HG03439 (cell line): ENCODE measurements around the gene COMMD1.
A peak's percentile ranks its signal among the peaks of the same experiment; 100 is the strongest.
"Not testable (repeated sequence)": the region's sequence is repeated elsewhere in the genome, so short reads cannot be mapped to it uniquely, and the experiment has no call there.

ENCODE experiments used
- ATAC-seq: cut with Tn5 transposase; IDR thresholded peaks from one replicate; pipeline ENCODE4 v1.9.1; 2021; ENCODE audit warnings: mild to moderate bottlenecking, moderate library complexity; ENCODE audit not compliant: unreplicated experiment

Gene COMMD1

GRCh38 chr2:62065243-62065642 is 159.8 kb downstream of the COMMD1 start:
- no peak for ATAC-seq

- ATAC-seq, result no peak
Measured at GRCh38 chr2:62071126-62071598, 165.7 kb downstream of the COMMD1 start.

- ATAC-seq, result no peak
Measured at GRCh38 chr2:62071760-62072680, 166.5 kb downstream of the COMMD1 start.

GRCh38 chr2:62074233-62074632 is 168.8 kb downstream of the COMMD1 start:
- ATAC-seq, result no peak

GRCh38 chr2:62076980-62077638 is 171.6 kb downstream of the COMMD1 start:
- no peak for ATAC-seq

GRCh38 chr2:62084801-62085200 is 179.3 kb downstream of the COMMD1 start:
- ATAC-seq, result no peak

GRCh38 chr2:62089658-62090057 is 184.2 kb downstream of the COMMD1 start:
- no peak for ATAC-seq

- no peak for ATAC-seq
Measured at GRCh38 chr2:62091471-62091870, 186.0 kb downstream of the COMMD1 start.

- ATAC-seq, result no peak
Measured at GRCh38 chr2:62099050-62099449, 193.6 kb downstream of the COMMD1 start.

GRCh38 chr2:62099523-62100175 is 194.2 kb downstream of the COMMD1 start:
- peak; percentile 80 for ATAC-seq

- ATAC-seq, result no peak
Measured at GRCh38 chr2:62101886-62102285, 196.4 kb downstream of the COMMD1 start.

GRCh38 chr2:62102402-62102920 is 197.0 kb downstream of the COMMD1 start:
- no peak for ATAC-seq

GRCh38 chr2:62109554-62109953 is 204.1 kb downstream of the COMMD1 start:
- no peak for ATAC-seq

- ATAC-seq, result no peak
Measured at GRCh38 chr2:62110415-62111025, 205.0 kb downstream of the COMMD1 start.

GRCh38 chr2:62112179-62112578 is 206.7 kb downstream of the COMMD1 start:
- no peak for ATAC-seq

GRCh38 chr2:62114564-62114963 is 209.1 kb downstream of the COMMD1 start:
- no peak for ATAC-seq

GRCh38 chr2:62116983-62117382 is 211.5 kb downstream of the COMMD1 start:
- ATAC-seq, result no peak

- no peak for ATAC-seq
Measured at GRCh38 chr2:62118160-62118559, 212.7 kb downstream of the COMMD1 start.

- no peak for ATAC-seq
Measured at GRCh38 chr2:62119311-62119974, 214.0 kb downstream of the COMMD1 start.

- not testable (repeated sequence) for ATAC-seq
Measured at GRCh38 chr2:62126239-62126638, 220.8 kb downstream of the COMMD1 start.
